OCI-LY7 (cell line): ENCODE data around the gene OR13J1.

Experiments used
- CTCF ChIP-seq: fragments of 200-600 bp; sonication (generic); conservative IDR thresholded peaks from 2 replicates; pipeline ENCODE4 v1.5.1; 2014; ENCODE audit warnings: mild to moderate bottlenecking, antibody characterized with exemption, low read length, moderate library complexity, mixed read lengths
- EZH2phosphoT487 ChIP-seq: fragments of 200-600 bp; sonication (generic); IDR thresholded peaks from 2 replicates; pipeline ENCODE4 v1.6.1; 2018; ENCODE audit warnings: low read depth, borderline replicate concordance, mild to moderate bottlenecking, mixed run types, antibody characterized with exemption, low read length, moderate library complexity, mixed read lengths

GRCh38 chr9:35891646-35892045 lies 21.4 kb upstream of the OR13J1 start:
- TF ChIP-seq CTCF, result no peak
- TF ChIP-seq EZH2phosphoT487, result no peak
